ENCODE results near the gene CCL4. TPM values are rescaled to one million over a fixed set of nuclear protein-coding genes. Genes with fewer than 3 reads are reported as not detected.
"Not testable (repeated sequence)": the region's sequence is repeated elsewhere in the genome, so short reads cannot be mapped to it uniquely, and the experiment has no call there.

CCL4 gene
- not detected in 2 replicates for total RNA-seq (2014; rRNA removed; shearing (Covaris generic); ENCODE audit: low replicate concordance)

GRCh38 chr17:36103401-36103975, at the start of gene CCL4:
Gene CCL4, plus strand, starts transcription at chr17:36103827. Its CDS starts 79 bp downstream, at chr17:36103906.
- in situ Hi-C loops (cut with HindIII; ENCODE audit: low pct_unique_long_range_greater_than_20kb, low sequenced_read_pairs); DNase-seq (ENCODE audit: low read depth): not testable (repeated sequence)

GRCh38 chr17:36055171-36055570, 48.5 kb upstream of the CCL4 start:
- in situ Hi-C loops (cut with HindIII; ENCODE audit: low pct_unique_long_range_greater_than_20kb, low sequenced_read_pairs) = no loop called here

GRCh38 chr17:36055921-36056520, 47.6 kb upstream of the CCL4 start:
- in situ Hi-C loops (cut with HindIII; ENCODE audit: low pct_unique_long_range_greater_than_20kb, low sequenced_read_pairs) = no loop called here
- no peak for DNase-seq (ENCODE audit: low read depth)

More at GRCh38 chr17:36055171-36055570, 48.5 kb upstream of the CCL4 start:
- no peak for DNase-seq (ENCODE audit: low read depth)

GRCh38 chr17:36057911-36058310, 45.7 kb upstream of the CCL4 start:
- in situ Hi-C loops (cut with HindIII; ENCODE audit: low pct_unique_long_range_greater_than_20kb, low sequenced_read_pairs) = no loop called here
- DNase-seq (ENCODE audit: low read depth) = no peak

- no peak for DNase-seq (ENCODE audit: low read depth)
- in situ Hi-C loops (cut with HindIII; ENCODE audit: low pct_unique_long_range_greater_than_20kb, low sequenced_read_pairs) = no loop called here
Measured at GRCh38 chr17:36059406-36059805, 44.2 kb upstream of the CCL4 start.

GRCh38 chr17:36060816-36061215, 42.8 kb upstream of the CCL4 start:
- no peak for DNase-seq (ENCODE audit: low read depth)
- in situ Hi-C loops (cut with HindIII; ENCODE audit: low pct_unique_long_range_greater_than_20kb, low sequenced_read_pairs) = no loop called here

- no peak for DNase-seq (ENCODE audit: low read depth)
- in situ Hi-C loops (cut with HindIII; ENCODE audit: low pct_unique_long_range_greater_than_20kb, low sequenced_read_pairs) = no loop called here
Measured at GRCh38 chr17:36063786-36064541, 39.7 kb upstream of the CCL4 start, which contains the start of gene CCL18. Gene CCL18, plus strand, starts transcription at chr17:36064272. Its CDS starts 71 bp downstream, at chr17:36064343.

- no peak for DNase-seq (ENCODE audit: low read depth)
- in situ Hi-C loops (cut with HindIII; ENCODE audit: low pct_unique_long_range_greater_than_20kb, low sequenced_read_pairs) = no loop called here
Measured at GRCh38 chr17:36066365-36066985, 37.2 kb upstream of the CCL4 start.

- DNase-seq (ENCODE audit: low read depth) = no peak
- in situ Hi-C loops (cut with HindIII; ENCODE audit: low pct_unique_long_range_greater_than_20kb, low sequenced_read_pairs) = no loop called here
Measured at GRCh38 chr17:36068524-36068923, 35.1 kb upstream of the CCL4 start.

- in situ Hi-C loops (cut with HindIII; ENCODE audit: low pct_unique_long_range_greater_than_20kb, low sequenced_read_pairs) = no loop called here
- no peak for DNase-seq (ENCODE audit: low read depth)
Measured at GRCh38 chr17:36069136-36069535, 34.5 kb upstream of the CCL4 start.

- in situ Hi-C loops (cut with HindIII; ENCODE audit: low pct_unique_long_range_greater_than_20kb, low sequenced_read_pairs) = no loop called here
- DNase-seq (ENCODE audit: low read depth) = no peak
Measured at GRCh38 chr17:36070427-36070826, 33.2 kb upstream of the CCL4 start.

GRCh38 chr17:36071751-36072150, 31.9 kb upstream of the CCL4 start:
- in situ Hi-C loops (cut with HindIII; ENCODE audit: low pct_unique_long_range_greater_than_20kb, low sequenced_read_pairs) = no loop called here
- no peak for DNase-seq (ENCODE audit: low read depth)

GRCh38 chr17:36072431-36073121, 31.1 kb upstream of the CCL4 start:
- peak; percentile 21 for DNase-seq (ENCODE audit: low read depth)
- in situ Hi-C loops (cut with HindIII; ENCODE audit: low pct_unique_long_range_greater_than_20kb, low sequenced_read_pairs) = no loop called here

GRCh38 chr17:36074365-36074764, 29.3 kb upstream of the CCL4 start:
- in situ Hi-C loops (cut with HindIII; ENCODE audit: low pct_unique_long_range_greater_than_20kb, low sequenced_read_pairs) = no loop called here
- DNase-seq (ENCODE audit: low read depth) = no peak

- DNase-seq (ENCODE audit: low read depth); in situ Hi-C loops (cut with HindIII; ENCODE audit: low pct_unique_long_range_greater_than_20kb, low sequenced_read_pairs): not testable (repeated sequence)
Measured at GRCh38 chr17:36081681-36082471, 21.8 kb upstream of the CCL4 start.

- not testable (repeated sequence) for DNase-seq (ENCODE audit: low read depth)
Measured at GRCh38 chr17:36082482-36083120, 21.0 kb upstream of the CCL4 start.

GRCh38 chr17:36083691-36084090, 19.9 kb upstream of the CCL4 start:
- in situ Hi-C loops (cut with HindIII; ENCODE audit: low pct_unique_long_range_greater_than_20kb, low sequenced_read_pairs) = not testable (repeated sequence)

More at GRCh38 chr17:36082482-36083120, 21.0 kb upstream of the CCL4 start:
- in situ Hi-C loops (cut with HindIII; ENCODE audit: low pct_unique_long_range_greater_than_20kb, low sequenced_read_pairs) = not testable (repeated sequence)

More at GRCh38 chr17:36083691-36084090, 19.9 kb upstream of the CCL4 start:
- not testable (repeated sequence) for DNase-seq (ENCODE audit: low read depth)

All from Caki2 (cell line).